GM21526 (cell line): ENCODE results near the gene EIF4E2.

Experiments used
- ATAC-seq: cut with Tn5 transposase; IDR thresholded peaks from one replicate; pipeline ENCODE4 v1.9.1; 2021; ENCODE audit warnings: moderate library complexity; ENCODE audit not compliant: unreplicated experiment, low FRiP score

Gene EIF4E2

GRCh38 chr2:232535761-232536530 is 14.5 kb upstream of the EIF4E2 start:
- no peak for ATAC-seq

- no peak for ATAC-seq
These were observed 13.4 kb upstream of the EIF4E2 start for GRCh38 chr2:232537079-232537478.

GRCh38 chr2:232537499-232537898 is 13.0 kb upstream of the EIF4E2 start:
- ATAC-seq: no peak

- no peak for ATAC-seq
These were observed 11.8 kb upstream of the EIF4E2 start for GRCh38 chr2:232538671-232539070.

GRCh38 chr2:232539298-232540231 is 10.9 kb upstream of the EIF4E2 start, which contains the start of gene CHRNG:
TSS of gene CHRNG (plus strand) at chr2:232539692. CDS start at chr2:232539748, 56 bp downstream.
- ATAC-seq: no peak

- no peak for ATAC-seq
These were observed 9.9 kb upstream of the EIF4E2 start for GRCh38 chr2:232540441-232541041.

- ATAC-seq: no peak
These were observed 9.1 kb upstream of the EIF4E2 start for GRCh38 chr2:232541195-232541960.

- no peak for ATAC-seq
These were observed 8.4 kb upstream of the EIF4E2 start for GRCh38 chr2:232541961-232542714.

- ATAC-seq: no peak
These were observed 7.6 kb upstream of the EIF4E2 start for GRCh38 chr2:232542715-232543467.

GRCh38 chr2:232543491-232543890 is 7.0 kb upstream of the EIF4E2 start:
- ATAC-seq: no peak

- no peak for ATAC-seq
These were observed 6.4 kb upstream of the EIF4E2 start for GRCh38 chr2:232543928-232544631.

GRCh38 chr2:232544674-232545073 is 5.8 kb upstream of the EIF4E2 start:
- ATAC-seq: no peak

- no peak for ATAC-seq
These were observed 4.7 kb upstream of the EIF4E2 start for GRCh38 chr2:232545511-232546375.

- ATAC-seq: no peak
These were observed 2.5 kb upstream of the EIF4E2 start for GRCh38 chr2:232547991-232548390.

- ATAC-seq: no peak
These were observed 685 bp upstream of the EIF4E2 start for GRCh38 chr2:232549655-232550353.

- ATAC-seq: no peak
These were observed 755 bp downstream of the EIF4E2 start for GRCh38 chr2:232551250-232551638.

- no peak for ATAC-seq
These were observed 1.3 kb downstream of the EIF4E2 start for GRCh38 chr2:232551776-232552175.
